GM19240 (cell line): ENCODE data around the gene PRR5.
A peak's percentile ranks its signal among the peaks of the same experiment; 100 is the strongest.
"Not testable (repeated sequence)": the region's sequence is repeated elsewhere in the genome, so short reads cannot be mapped to it uniquely, and the experiment has no call there.

Source experiments
- DNase-seq: peaks from one replicate; pipeline ENCODE4 v3.0.0; 2011; ENCODE audit warnings: low spot score; ENCODE audit not compliant: insufficient read length

The PRR5 gene

GRCh38 chr22:44673406-44673805 is 28.6 kb upstream of the PRR5 start:
- no peak for DNase-seq

GRCh38 chr22:44676066-44676440 is 26.0 kb upstream of the PRR5 start:
- DNase-seq = not testable (repeated sequence)

GRCh38 chr22:44676441-44677352 is 25.3 kb upstream of the PRR5 start:
- no peak for DNase-seq

- DNase-seq = no peak
These were observed 24.6 kb upstream of the PRR5 start for GRCh38 chr22:44677353-44677840.

GRCh38 chr22:44677871-44678555 is 24.0 kb upstream of the PRR5 start:
- no peak for DNase-seq

- no peak for DNase-seq
These were observed 23.3 kb upstream of the PRR5 start for GRCh38 chr22:44678556-44679305.

GRCh38 chr22:44679306-44679647 is 22.7 kb upstream of the PRR5 start:
- not testable (repeated sequence) for DNase-seq

GRCh38 chr22:44680058-44680457 is 21.9 kb upstream of the PRR5 start:
- no peak for DNase-seq

- no peak for DNase-seq
These were observed 21.5 kb upstream of the PRR5 start for GRCh38 chr22:44680481-44680894.

GRCh38 chr22:44682556-44683168 is 19.3 kb upstream of the PRR5 start:
- no peak for DNase-seq

- no peak for DNase-seq
These were observed 18.8 kb upstream of the PRR5 start for GRCh38 chr22:44683237-44683636.

- DNase-seq = no peak
These were observed 18.1 kb upstream of the PRR5 start for GRCh38 chr22:44683881-44684280.

GRCh38 chr22:44684506-44685383 is 17.3 kb upstream of the PRR5 start:
- peak; percentile 84 for DNase-seq

- peak; percentile 50 for DNase-seq
These were observed 16.5 kb upstream of the PRR5 start for GRCh38 chr22:44685384-44686056.

- DNase-seq = no peak
These were observed 15.0 kb upstream of the PRR5 start for GRCh38 chr22:44686873-44687600.

GRCh38 chr22:44689173-44689572 is 12.8 kb upstream of the PRR5 start:
- no peak for DNase-seq

- DNase-seq = no peak
These were observed 12.0 kb upstream of the PRR5 start for GRCh38 chr22:44689915-44690524.

GRCh38 chr22:44691796-44692661 is 10.0 kb upstream of the PRR5 start:
- no peak for DNase-seq
